H1 (cell line): Measurements from ENCODE around the gene SPAG4.

Experiments
- ASH2L ChIP-seq: fragments of 200-600, 300-600 bp; sonication (generic); IDR thresholded peaks from one replicate; pipeline ENCODE4 v1.7.1; 2017; ENCODE audit warnings: low read length
- CBX8 ChIP-seq: fragments of 300-800, 300-1000 bp; sonication (generic); IDR thresholded peaks from 2 replicates; pipeline ENCODE4 v1.7.1; 2016; ENCODE audit warnings: low read depth, low read length, borderline replicate concordance
- EP300 ChIP-seq, 2 experiments: IDR thresholded peaks; 1 replicate in 1 of 2; 2 replicates in 1 of 2; pipeline ENCODE4 v1.6.1; 2011 to 2012; ENCODE audit warnings: low read depth in 2 of 2, low read length in 2 of 2, mild to moderate bottlenecking in 2 of 2, borderline replicate concordance in 1 of 2, inconsistent platforms in 1 of 2, moderate library complexity in 1 of 2
- JUN ChIP-seq: IDR thresholded peaks from 2 replicates; pipeline ENCODE4 v1.6.1; 2011; ENCODE audit warnings: low read depth, mild to moderate bottlenecking, improper control_type of control experiment, low read length
- MAFK ChIP-seq: IDR thresholded peaks from 2 replicates; pipeline ENCODE4 v1.6.1; 2012; ENCODE audit warnings: low read depth, mild to moderate bottlenecking, improper control_type of control experiment, low read length
- POLR2A ChIP-seq, 2 experiments: IDR thresholded peaks; 1 replicate in 1 of 2; 2 replicates in 1 of 2; pipeline ENCODE4 v1.6.1; 2011; ENCODE audit warnings: low read depth in 2 of 2, low read length in 2 of 2, mild to moderate bottlenecking in 2 of 2; ENCODE audit errors: control extremely low read depth in 1 of 2
- SAP30 ChIP-seq: fragments of 300-600 bp; sonication (generic); IDR thresholded peaks from 2 replicates; pipeline ENCODE4 v1.7.1; 2012; ENCODE audit warnings: low read length, moderate library complexity, mild to moderate bottlenecking, inconsistent platforms; ENCODE audit not compliant: insufficient read depth, insufficient replicate concordance
- SIRT6 ChIP-seq: IDR thresholded peaks from one replicate; pipeline ENCODE4 v1.7.1; 2012; ENCODE audit warnings: low read length, inconsistent platforms
- TF ChIP-seq, protein P1 (sequence below), 3 experiments: IDR thresholded peaks; 1 replicate in 2 of 3; 2 replicates in 1 of 3; pipeline versions ENCODE4 v1.5.1 to v1.6.1; 2011; ENCODE audit warnings: low read length in 3 of 3, mild to moderate bottlenecking in 3 of 3, inconsistent platforms in 2 of 3, low read depth in 1 of 3, moderate library complexity in 1 of 3; ENCODE audit not compliant: insufficient read depth in 1 of 3; ENCODE audit errors: control extremely low read depth in 1 of 3

GRCh38 chr20:35587436-35587835, 28.2 kb upstream of the SPAG4 start:
- TF ChIP-seq, protein P1, sequence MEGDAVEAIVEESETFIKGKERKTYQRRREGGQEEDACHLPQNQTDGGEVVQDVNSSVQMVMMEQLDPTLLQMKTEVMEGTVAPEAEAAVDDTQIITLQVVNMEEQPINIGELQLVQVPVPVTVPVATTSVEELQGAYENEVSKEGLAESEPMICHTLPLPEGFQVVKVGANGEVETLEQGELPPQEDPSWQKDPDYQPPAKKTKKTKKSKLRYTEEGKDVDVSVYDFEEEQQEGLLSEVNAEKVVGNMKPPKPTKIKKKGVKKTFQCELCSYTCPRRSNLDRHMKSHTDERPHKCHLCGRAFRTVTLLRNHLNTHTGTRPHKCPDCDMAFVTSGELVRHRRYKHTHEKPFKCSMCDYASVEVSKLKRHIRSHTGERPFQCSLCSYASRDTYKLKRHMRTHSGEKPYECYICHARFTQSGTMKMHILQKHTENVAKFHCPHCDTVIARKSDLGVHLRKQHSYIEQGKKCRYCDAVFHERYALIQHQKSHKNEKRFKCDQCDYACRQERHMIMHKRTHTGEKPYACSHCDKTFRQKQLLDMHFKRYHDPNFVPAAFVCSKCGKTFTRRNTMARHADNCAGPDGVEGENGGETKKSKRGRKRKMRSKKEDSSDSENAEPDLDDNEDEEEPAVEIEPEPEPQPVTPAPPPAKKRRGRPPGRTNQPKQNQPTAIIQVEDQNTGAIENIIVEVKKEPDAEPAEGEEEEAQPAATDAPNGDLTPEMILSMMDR (IDR thresholded peaks at IDR 0.05; ENCODE audit: control extremely low read depth in 1 of 3, insufficient read depth in 1 of 3, low read depth in 1 of 3, low read length in 3 of 3), result no peak
- no peak for TF ChIP-seq CBX8
- TF ChIP-seq JUN, result no peak
- no peak for TF ChIP-seq MAFK
- TF ChIP-seq POLR2A (IDR thresholded peaks at IDR 0.05; ENCODE audit: control extremely low read depth in 1 of 2, low read depth in 2 of 2, low read length in 2 of 2), result no peak
- no peak for TF ChIP-seq ASH2L
- TF ChIP-seq SAP30, result no peak
- TF ChIP-seq SIRT6, result no peak
- no peak for TF ChIP-seq EP300 (IDR thresholded peaks at IDR 0.05; ENCODE audit: borderline replicate concordance in 1 of 2, low read depth in 2 of 2, low read length in 2 of 2)
